Stomach (tissue), 4 donors: ENCODE measurements around the gene ENTR1.

Experiments used
- CTCF ChIP-seq, 7 experiments: fragments of 450-650 bp in 4 of 7; fragments of 200-600 bp in 3 of 7; sonication (generic) in 3 of 7; IDR thresholded peaks; one replicate each; pipeline ENCODE4 v1.5.1; 2016 to 2019; ENCODE audit warnings: antibody characterized with exemption in 7 of 7, control low read depth in 2 of 7, mild to moderate bottlenecking in 1 of 7
- EP300 ChIP-seq: sonication (generic); formaldehyde crosslinking; IDR thresholded peaks from one replicate; pipeline ENCODE4 v1.6.1; 2017; ENCODE audit warnings: antibody characterized with exemption
- POLR2AphosphoS5 ChIP-seq, 3 donors: sonication (generic); formaldehyde crosslinking; IDR thresholded peaks; one replicate each; pipeline ENCODE4 v1.6.1; 2016; ENCODE audit warnings: antibody characterized with exemption in 3 of 3

- TF ChIP-seq POLR2AphosphoS5 (IDR thresholded peaks at IDR 0.05) = no peak
- no peak for TF ChIP-seq CTCF (IDR thresholded peaks at IDR 0.05)
- TF ChIP-seq EP300 = no peak
These were observed 16.9 kb downstream of the ENTR1 start for GRCh38 chr9:136393531-136393930.
